Measurements from ENCODE around the gene PDCD4. TPM values are rescaled to one million over a fixed set of nuclear protein-coding genes. Genes with fewer than 3 reads are reported as not detected.

The PDCD4 gene
- total RNA-seq, 4 donors from 2014 or later = 6.4 to 15.6 (median 9.8) TPM

DNA sequence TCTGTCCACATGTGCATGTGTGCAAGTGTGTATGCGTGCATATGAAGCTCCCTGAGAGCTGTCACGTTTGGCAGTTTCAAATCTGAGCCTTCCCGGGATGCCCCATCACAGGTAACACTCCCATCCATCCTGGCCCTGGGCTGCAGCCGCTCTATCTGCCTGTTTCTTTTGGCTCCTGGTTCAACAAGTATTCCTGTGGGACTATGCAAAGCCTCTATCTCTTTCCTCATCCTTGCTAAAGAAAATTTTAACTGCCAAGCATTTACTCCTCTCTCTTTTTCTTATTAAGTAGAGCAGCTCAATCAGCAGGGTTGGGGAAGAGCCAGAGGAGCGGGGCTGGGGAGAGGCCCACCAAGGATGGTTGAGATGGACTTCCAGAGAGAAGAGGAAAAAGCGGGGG lies 24.4 kb upstream of the PDCD4 start:
- in situ Hi-C loops (cut with MboI; ENCODE audit: low sequenced_read_pairs in 4 of 4) = no loop called here
- H3K36me3 ChIP-seq = no peaks in the 10 kb centered on the region
- no peaks in the 10 kb centered on the region for H3K27me3 ChIP-seq
- H3K27ac ChIP-seq = no peak overlapping the region
- intact Hi-C loops (cut with DNase I; ENCODE audit: low total_unique reads) = no loop called here
- no peak for TF ChIP-seq POLR2A (IDR thresholded peaks at IDR 0.05)
- TF ChIP-seq, protein P1, sequence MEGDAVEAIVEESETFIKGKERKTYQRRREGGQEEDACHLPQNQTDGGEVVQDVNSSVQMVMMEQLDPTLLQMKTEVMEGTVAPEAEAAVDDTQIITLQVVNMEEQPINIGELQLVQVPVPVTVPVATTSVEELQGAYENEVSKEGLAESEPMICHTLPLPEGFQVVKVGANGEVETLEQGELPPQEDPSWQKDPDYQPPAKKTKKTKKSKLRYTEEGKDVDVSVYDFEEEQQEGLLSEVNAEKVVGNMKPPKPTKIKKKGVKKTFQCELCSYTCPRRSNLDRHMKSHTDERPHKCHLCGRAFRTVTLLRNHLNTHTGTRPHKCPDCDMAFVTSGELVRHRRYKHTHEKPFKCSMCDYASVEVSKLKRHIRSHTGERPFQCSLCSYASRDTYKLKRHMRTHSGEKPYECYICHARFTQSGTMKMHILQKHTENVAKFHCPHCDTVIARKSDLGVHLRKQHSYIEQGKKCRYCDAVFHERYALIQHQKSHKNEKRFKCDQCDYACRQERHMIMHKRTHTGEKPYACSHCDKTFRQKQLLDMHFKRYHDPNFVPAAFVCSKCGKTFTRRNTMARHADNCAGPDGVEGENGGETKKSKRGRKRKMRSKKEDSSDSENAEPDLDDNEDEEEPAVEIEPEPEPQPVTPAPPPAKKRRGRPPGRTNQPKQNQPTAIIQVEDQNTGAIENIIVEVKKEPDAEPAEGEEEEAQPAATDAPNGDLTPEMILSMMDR (IDR thresholded peaks at IDR 0.05 in 4 of 5, conservative IDR thresholded peaks at IDR 0.05 in 1 of 5) = no peak
- no peaks in the 10 kb centered on the region for H3K9me3 ChIP-seq
- H3K4me3 ChIP-seq = no peak overlapping the region
- no peaks in the 10 kb centered on the region for H3K4me1 ChIP-seq
- ATAC-seq (no peak), DNase-seq (no peak)

DNA sequence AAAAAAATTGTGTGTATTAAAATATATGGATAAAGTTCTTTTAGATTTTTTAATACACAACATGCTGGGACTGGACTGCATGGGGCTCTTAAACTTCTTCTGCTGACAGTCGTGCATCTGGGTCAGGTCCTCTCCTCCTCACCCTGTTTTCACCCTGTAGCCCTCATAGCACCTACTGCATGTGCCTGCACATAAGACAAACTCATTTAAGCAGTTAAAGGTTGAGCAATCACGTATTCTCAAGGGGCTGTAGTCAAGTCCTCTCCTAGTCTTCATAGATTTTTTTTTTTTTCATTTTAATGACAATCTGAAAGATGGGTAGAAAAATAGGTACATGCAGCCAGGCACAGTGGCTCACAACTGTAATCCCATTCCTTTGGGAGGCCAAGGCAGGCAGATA lies 23.6 kb upstream of the PDCD4 start:
- Histone ChIP-seq H3K36me3 (no peaks in the 10 kb centered on the region), H3K4me3 (no peak overlapping the region), H3K4me1 (no peaks in the 10 kb centered on the region), H3K27me3 (no peaks in the 10 kb centered on the region), H3K27ac (no peak overlapping the region), H3K9me3 (no peaks in the 10 kb centered on the region)
- intact Hi-C loops (cut with DNase I; ENCODE audit: low total_unique reads) (no loop called here), in situ Hi-C loops (cut with MboI; ENCODE audit: low sequenced_read_pairs in 4 of 4) (no loop called here)
- ATAC-seq (no peak), DNase-seq (no peak)
- TF ChIP-seq POLR2A (IDR thresholded peaks at IDR 0.05) = no peak
- TF ChIP-seq, protein P1 (IDR thresholded peaks at IDR 0.05 in 4 of 5, conservative IDR thresholded peaks at IDR 0.05 in 1 of 5) = no peak

DNA sequence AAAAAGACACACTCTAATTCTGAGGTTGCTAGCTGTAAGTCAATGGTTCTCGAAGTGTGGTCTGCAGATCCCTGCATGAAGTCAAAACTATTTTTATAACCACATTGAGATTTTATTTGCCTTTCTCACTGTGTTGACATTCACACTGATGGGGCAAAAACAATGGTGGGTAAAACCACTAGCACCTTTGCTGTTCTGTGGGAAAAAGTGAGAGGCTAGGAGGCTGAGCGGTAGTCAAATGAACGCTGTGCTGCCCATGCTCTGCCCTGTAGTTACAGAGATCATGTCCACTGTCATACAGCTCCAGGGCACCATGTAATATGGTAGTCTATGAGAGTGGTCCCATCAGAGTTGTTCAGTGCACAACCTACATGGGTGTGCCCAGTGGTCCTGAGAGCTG lies 21.6 kb upstream of the PDCD4 start:
- Histone ChIP-seq H3K9me3 (no peaks in the 10 kb centered on the region), H3K27me3 (no peaks in the 10 kb centered on the region), H3K36me3 (no peaks in the 10 kb centered on the region), H3K4me1 (no peaks in the 10 kb centered on the region), H3K27ac (no peak overlapping the region), H3K4me3 (no peak overlapping the region)
- no peak for ATAC-seq
- DNase-seq = no peak
- in situ Hi-C loops (cut with MboI; ENCODE audit: low sequenced_read_pairs in 4 of 4) (no loop called here), intact Hi-C loops (cut with DNase I; ENCODE audit: low total_unique reads) (no loop called here)
- no peak for TF ChIP-seq POLR2A (IDR thresholded peaks at IDR 0.05)
- TF ChIP-seq, protein P1 (IDR thresholded peaks at IDR 0.05 in 4 of 5, conservative IDR thresholded peaks at IDR 0.05 in 1 of 5) = no peak

DNA sequence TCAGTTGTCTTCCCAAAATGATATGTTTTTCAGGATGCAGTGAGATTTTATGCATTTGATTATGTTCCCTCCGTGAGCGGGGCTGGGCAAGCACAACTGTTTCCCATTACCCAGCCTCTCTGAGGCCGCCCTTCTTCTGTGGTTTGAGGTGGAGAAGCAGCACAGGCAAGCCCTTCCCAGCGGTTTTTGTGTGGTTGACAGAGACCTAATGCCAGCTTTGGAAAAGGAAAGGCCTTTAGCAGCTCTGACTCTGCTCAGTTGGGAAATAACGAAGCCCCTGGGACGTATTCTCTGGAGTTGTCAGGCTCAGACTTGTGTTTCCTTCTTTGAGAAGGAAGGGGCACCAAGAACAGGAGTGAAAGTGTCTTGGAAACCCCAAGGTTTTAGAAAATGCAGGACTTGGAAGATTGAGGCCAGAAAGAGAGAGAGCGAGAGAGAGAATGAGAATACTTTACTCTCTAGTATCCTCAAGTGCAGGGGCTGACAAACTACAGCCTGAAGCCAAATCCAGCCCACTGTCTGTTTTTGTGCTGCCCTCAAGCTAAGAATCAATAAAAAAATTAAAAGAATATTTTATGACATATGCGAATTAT lies 20.6 kb upstream of the PDCD4 start:
- no peak for TF ChIP-seq POLR2A (IDR thresholded peaks at IDR 0.05)
- TF ChIP-seq, protein P1 (IDR thresholded peaks at IDR 0.05 in 4 of 5, conservative IDR thresholded peaks at IDR 0.05 in 1 of 5) = no peak
- H3K4me3 ChIP-seq = no peak overlapping the region
- intact Hi-C loops (cut with DNase I; ENCODE audit: low total_unique reads) (no loop called here), in situ Hi-C loops (cut with MboI; ENCODE audit: low sequenced_read_pairs in 4 of 4) (no loop called here)
- H3K27me3 ChIP-seq = no peaks in the 10 kb centered on the region
- no peak overlapping the region for H3K27ac ChIP-seq
- no peaks in the 10 kb centered on the region for H3K9me3 ChIP-seq
- H3K36me3 ChIP-seq = no peaks in the 10 kb centered on the region
- no peaks in the 10 kb centered on the region for H3K4me1 ChIP-seq
- DNase-seq = no peak
- ATAC-seq = no peak

All from gastrocnemius medialis (tissue), 4 donors.